SH-SY5Y (cell line): Measurements from ENCODE around the gene SULT1C4.

Experiments
- GATA2 ChIP-seq: IDR thresholded peaks from 2 replicates; pipeline ENCODE4 v1.6.1; 2011; ENCODE audit warnings: mild to moderate bottlenecking, low read depth, low read length
- GATA3 ChIP-seq: IDR thresholded peaks from 2 replicates; pipeline ENCODE4 v1.6.1; 2011; ENCODE audit warnings: low read depth, mild to moderate bottlenecking, low read length, moderate library complexity

DNA sequence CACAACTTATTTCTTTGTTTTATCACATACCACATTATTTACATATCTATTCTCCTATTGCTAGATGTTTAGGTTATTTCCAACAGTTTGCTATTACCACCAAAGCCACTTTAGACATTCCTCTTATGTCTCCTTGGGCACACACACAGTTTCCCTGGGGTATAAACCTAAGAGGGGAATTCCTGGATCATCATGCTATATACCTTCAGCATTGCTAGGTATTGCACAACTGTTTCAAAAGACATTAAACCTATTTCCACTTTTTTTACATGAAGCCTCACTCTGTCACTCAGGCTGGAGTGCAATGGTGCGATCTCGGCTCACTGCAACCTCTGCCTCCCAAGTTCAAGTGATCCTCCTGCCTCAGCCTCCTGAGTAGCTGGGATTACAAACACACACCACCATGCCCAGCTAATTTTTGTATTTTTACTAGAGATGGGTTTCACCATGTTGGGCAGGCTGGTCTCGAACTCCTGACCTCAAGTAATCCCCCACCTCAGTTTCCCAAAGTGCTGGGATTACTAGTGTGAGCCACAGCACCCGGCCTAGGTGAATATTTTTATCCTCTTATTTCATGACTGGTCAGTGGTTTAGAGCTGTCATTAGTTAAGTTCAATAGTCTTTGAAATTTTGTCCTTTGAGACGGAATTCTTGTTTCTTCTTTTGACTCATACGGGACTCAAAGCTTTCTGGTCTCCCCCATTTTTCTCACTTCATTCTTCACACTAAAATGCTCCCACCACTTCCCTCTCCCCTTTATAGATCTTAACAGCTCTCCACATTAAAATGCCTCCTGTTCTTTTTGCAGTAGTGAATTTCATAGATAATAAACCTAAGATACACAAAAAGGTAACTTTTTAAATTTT is 30.3 kb downstream of the SULT1C4 start:
- TF ChIP-seq GATA3 (no peak), GATA2 (no peak)
